HG03060 (cell line): ENCODE results near the gene PXYLP1.

Experiments used
- ATAC-seq: cut with Tn5 transposase; IDR thresholded peaks from one replicate; pipeline ENCODE4 v1.9.1; 2021; ENCODE audit warnings: low read depth, moderate number of reproducible peaks; ENCODE audit not compliant: unreplicated experiment

The PXYLP1 gene

GRCh38 chr3:141271279-141272030 is 39.8 kb downstream of the PXYLP1 start:
- ATAC-seq, result no peak

- no peak for ATAC-seq
Measured at GRCh38 chr3:141272906-141273662, 41.5 kb downstream of the PXYLP1 start.

GRCh38 chr3:141273700-141274410 is 42.2 kb downstream of the PXYLP1 start:
- no peak for ATAC-seq

DNA sequence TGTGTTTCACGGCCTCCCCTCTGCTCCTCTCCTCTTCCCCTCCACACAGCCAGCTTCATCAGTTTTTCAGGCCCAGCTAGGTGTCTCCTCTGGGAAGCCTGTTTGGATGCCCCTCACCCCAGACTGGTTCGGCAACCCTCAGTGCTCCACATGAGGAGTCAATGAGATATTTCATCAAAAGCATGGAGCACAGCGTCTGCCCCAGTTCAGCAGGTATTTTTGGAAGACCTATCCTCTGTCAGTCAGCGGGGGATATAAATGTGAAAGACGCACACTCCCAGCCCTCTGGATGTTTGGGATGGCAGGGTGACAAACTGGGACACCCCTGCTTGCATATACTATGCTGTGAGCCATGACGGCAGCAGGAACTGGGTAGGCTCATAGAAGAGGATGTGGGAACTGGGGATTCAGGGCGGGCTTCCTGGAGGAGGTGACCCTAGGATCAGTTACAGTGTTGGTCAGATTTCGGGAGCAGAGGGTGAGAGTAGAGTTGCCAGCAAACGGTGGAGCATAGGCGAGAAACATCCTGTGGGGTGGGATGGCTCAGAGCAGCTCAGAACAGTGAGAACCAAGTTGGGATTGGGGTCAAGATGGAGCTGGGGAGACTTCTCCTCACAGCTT is 42.9 kb downstream of the PXYLP1 start:
- ATAC-seq, result no peak

DNA sequence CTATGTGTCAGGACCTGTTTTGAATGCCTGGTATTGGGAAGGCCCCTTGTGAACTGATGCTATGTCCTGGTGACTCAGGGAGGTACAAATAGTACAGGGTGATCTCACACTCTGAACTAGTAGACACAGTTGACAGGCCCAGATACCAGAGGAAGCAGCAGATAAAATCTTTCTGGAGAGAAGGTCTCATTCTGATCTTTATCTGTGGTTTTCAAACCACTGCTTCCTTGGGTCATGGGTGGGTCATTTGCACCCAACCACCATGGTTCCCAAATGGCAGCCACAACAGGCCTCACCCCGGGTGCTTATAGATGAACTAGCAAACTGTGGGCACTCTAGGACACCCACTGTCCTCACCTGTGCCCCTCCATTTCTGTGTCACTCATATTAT is 43.4 kb downstream of the PXYLP1 start:
- ATAC-seq, result no peak

DNA sequence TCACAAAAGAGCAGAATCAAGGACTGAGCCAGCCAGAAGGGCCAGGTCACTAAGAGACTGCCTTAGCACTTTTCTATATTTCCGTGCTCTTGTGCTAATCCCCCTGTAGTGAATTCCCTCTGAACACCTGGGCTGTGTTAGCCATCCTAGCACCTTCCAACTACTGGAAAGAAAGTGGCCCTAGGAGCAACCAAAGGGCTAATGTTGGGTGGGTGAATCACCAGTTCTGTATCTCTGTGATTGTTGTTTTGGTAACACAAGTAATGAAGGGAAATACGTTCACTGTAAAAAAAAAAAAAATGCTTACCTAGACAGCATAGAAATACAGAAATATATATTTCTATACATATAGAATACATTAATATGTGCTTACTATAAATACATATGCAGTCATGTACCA is 43.9 kb downstream of the PXYLP1 start:
- ATAC-seq, result no peak

DNA sequence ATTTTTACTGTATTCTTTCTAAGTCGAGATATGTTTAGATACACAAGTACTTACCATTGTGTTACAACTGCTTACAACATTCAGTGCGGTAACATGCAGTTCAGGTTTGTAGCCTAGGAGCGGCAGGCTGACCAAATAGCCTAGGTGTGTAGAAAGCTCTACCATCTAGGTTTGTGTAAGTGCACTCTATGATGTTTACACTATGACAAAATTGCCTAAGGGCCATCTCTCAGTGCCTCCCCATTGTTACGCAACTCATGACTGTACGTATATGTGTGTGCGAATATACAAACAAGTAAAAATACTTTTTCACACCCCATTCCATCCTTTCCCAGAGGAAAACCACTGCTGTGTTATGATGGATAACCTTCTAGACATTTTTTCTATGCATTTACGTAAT is 44.3 kb downstream of the PXYLP1 start:
- no peak for ATAC-seq

- ATAC-seq, result no peak
Measured at GRCh38 chr3:141276398-141276797, 44.8 kb downstream of the PXYLP1 start.

DNA sequence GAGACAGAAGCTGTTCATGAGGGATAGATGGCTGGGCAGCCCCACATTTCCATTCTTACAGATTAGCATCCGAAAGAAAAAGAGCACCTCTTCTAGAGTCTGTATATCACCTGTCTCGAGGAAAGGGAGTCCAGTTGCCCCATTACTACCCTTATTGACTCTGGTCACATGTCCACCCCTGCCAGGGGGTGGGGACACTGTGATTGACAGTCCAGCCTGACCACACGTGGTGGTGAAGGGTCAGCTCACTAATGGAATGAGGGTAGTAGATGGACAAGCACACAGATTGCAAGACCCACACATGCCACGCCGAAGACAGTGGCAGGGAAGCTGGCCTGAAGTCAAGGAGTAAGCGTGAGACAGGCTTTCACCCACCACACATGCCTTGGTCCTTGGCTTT is 45.8 kb downstream of the PXYLP1 start:
- ATAC-seq, result no peak

DNA sequence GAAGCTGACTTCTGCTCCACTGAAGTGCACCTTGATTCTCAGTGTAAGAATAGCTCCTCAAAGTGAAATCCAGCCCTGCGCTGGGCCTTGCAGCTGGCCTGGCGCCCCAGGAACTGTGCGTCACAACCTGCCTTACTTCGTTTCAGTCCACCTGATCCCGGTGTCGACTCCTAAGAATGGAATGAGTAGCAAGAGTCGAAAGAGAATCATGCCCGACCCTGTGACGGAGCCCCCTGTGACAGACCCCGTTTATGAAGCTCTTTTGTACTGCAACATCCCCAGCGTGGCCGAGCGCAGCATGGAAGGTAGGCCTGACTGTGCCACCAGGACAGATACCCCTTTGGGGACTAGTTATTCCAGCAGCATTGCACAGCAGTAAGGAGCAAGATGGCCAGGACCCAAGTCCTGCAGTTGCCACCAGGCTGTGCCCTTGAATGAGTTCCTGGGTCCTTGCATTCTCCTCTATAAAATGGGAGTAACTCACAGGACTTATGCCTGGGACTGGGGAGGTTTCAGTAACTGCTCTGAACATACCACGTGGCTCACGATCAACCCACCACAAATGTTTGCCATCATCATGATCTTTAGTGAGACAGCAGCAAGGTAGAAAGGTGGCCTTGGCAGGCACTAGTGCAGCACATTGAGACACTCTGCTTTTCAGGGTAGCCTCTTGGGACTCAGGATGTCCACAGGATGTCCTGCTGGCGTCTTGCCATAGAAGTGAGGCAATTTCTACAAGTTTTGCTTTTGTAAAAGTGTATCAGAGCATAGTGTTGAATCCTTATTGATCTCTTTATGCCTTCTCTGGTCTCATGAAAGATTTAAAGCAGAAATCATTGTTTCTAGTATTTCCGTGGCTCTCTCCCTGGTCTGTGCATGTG is 46.8 kb downstream of the PXYLP1 start:
- no peak for ATAC-seq

- ATAC-seq, result no peak
Measured at GRCh38 chr3:141279077-141279967, 47.7 kb downstream of the PXYLP1 start.

GRCh38 chr3:141280086-141280485 is 48.5 kb downstream of the PXYLP1 start:
- no peak for ATAC-seq

GRCh38 chr3:141280690-141281089 is 49.1 kb downstream of the PXYLP1 start:
- no peak for ATAC-seq

GRCh38 chr3:141285570-141285969 is 53.9 kb downstream of the PXYLP1 start:
- ATAC-seq, result no peak

DNA sequence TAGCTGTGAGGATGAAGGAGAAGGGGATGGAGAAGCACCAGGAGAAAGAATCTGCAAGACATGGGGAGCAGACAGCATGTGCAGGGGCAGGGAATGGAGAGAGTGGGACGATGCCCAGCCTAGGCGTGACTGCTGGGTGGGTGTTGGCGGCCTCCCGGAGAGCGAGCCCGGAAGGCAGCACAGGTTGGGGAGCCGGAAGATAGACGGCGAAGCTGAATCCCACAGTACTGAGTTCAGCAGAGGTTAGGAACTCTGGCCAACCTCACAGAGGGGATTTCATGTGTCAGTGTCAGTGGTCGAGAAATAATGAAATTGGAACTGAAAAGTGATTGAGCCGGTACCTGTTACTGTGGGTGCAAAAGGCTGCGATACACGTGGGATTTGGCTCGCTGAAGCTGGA is 55.2 kb downstream of the PXYLP1 start:
- ATAC-seq, result no peak

DNA sequence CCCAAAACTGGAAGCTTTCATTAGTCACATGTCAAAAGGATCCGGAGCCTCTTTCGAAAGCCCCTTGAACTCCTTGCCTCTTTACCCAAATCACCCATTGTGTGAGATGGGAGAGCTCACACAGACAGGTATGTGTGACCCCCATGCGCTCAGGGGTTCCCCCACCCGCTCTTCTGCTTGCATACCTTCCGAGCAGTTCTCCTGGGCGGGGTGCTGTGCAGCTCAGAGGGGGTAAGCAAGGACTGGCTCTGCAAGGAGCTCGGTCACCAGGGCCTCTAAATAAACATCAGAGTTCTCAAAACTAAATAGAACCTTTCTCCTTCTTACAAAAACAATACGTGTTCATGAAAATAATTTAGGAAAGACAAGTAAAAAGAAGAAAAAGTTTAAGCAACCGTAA is 55.7 kb downstream of the PXYLP1 start:
- ATAC-seq, result no peak

- ATAC-seq, result no peak
Measured at GRCh38 chr3:141288336-141288990, 56.8 kb downstream of the PXYLP1 start.

GRCh38 chr3:141289228-141289772 is 57.7 kb downstream of the PXYLP1 start:
- ATAC-seq, result no peak
